Colonic mucosa (tissue), 4 donors: ENCODE measurements around the gene UCP3. TPM values are rescaled to one million over a fixed set of nuclear protein-coding genes. Genes with fewer than 3 reads are reported as not detected.

Experiments used
- DNase-seq: peaks from one replicate; pipeline ENCODE4 v3.0.0-alpha.2; 2020
- H3K27ac ChIP-seq: fragments of 200-600 bp; one replicate; pipeline ENCODE4 v1.8.0; 2021
- H3K27me3 ChIP-seq: fragments of 200-600 bp; one replicate; pipeline ENCODE4 v1.8.0; 2021
- H3K36me3 ChIP-seq: fragments of 200-600 bp; one replicate; pipeline ENCODE4 v1.8.0; 2021
- H3K4me1 ChIP-seq: fragments of 200-600 bp; one replicate; pipeline ENCODE4 v1.8.0; 2021; ENCODE audit warnings: mild to moderate bottlenecking
- H3K4me3 ChIP-seq: fragments of 200-600 bp; one replicate; pipeline ENCODE4 v1.8.0; 2021
- H3K9ac ChIP-seq, 2 donors: one replicate each; pipeline ENCODE4 v1.7.0; 2013; ENCODE audit warnings: control low read depth in 2 of 2, low read depth in 2 of 2, low read length in 2 of 2
- H3K9me3 ChIP-seq: fragments of 200-600 bp; one replicate; pipeline ENCODE4 v1.8.0; 2021
- CTCF ChIP-seq: fragments of 200-600 bp; IDR thresholded peaks from one replicate; pipeline ENCODE4 v1.8.0; 2022; ENCODE audit warnings: antibody characterized with exemption, mild to moderate bottlenecking
- intact Hi-C: fragments of 100-400 bp; cut with DNase I; formaldehyde crosslinking; loops from one replicate; pipeline ENCODE4 v1.14.1; 2022
- total RNA-seq, 2 donors: library from RNA; stranded (reverse); fragmentation: NEBNext Ultra II Directional in 1 of 2; extraction: Animal tissue kit (Norgen Biotek cat#: 25700) in 1 of 2; gene quantifications; one replicate each; pipeline ENCODE4 v1.2.1, GENCODE V29; 2021
- donor health status: healthy.
- donor health status: DM: no; HTN: no; CAD: no.
- donor health status: DM: no; HTN: no; CAD: no.

UCP3 gene
- total RNA-seq, 2 donors from 2014 or later, result 0.66 to 1.5 TPM

DNA sequence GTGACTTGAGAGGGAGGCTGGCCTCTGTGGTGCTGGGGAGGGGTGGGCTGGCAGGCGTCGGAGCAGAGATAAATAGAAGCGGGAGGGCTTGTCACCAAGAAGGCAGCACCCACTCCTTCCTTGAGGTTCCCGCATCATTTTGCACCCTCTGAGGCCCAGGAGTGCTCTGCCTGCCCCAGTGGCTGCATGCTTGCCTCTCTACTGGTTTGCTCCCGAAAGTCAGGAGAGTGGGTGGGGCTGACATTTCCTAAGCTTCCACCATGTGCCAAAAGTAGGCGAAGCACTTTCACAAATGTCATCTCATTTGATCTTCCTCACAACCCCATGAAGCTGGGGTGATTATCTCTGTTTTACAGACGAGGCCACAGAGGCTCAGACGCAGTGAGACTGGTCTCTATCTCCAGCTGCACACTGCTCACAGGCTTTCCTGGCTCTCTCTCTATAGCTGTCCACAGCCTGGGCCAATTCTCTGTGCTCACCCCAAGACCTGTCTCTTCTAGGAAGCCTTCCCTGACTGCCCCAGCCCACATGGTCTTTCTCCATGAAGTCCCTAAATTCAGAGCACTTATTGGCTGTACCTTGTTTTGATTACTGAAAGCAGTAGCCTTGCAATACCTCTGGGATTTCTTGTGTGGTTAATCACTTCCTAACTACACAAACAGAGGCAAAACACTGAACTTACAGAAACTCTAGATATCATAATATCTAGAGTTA, 2.6 kb upstream of the UCP3 start:
- H3K4me3 ChIP-seq, result no peak overlapping the region
- no peaks in the 10 kb centered on the region for H3K36me3 ChIP-seq
- H3K27ac ChIP-seq, result no peak overlapping the region
- H3K27me3 ChIP-seq, result no peaks in the 10 kb centered on the region
- no peaks in the 10 kb centered on the region for H3K9me3 ChIP-seq
- no peak overlapping the region for H3K9ac ChIP-seq
- intact Hi-C loops, result no loop called here
- DNase-seq, result no peak
- no peak for TF ChIP-seq CTCF
- H3K4me1 ChIP-seq, result no peaks in the 10 kb centered on the region

DNA sequence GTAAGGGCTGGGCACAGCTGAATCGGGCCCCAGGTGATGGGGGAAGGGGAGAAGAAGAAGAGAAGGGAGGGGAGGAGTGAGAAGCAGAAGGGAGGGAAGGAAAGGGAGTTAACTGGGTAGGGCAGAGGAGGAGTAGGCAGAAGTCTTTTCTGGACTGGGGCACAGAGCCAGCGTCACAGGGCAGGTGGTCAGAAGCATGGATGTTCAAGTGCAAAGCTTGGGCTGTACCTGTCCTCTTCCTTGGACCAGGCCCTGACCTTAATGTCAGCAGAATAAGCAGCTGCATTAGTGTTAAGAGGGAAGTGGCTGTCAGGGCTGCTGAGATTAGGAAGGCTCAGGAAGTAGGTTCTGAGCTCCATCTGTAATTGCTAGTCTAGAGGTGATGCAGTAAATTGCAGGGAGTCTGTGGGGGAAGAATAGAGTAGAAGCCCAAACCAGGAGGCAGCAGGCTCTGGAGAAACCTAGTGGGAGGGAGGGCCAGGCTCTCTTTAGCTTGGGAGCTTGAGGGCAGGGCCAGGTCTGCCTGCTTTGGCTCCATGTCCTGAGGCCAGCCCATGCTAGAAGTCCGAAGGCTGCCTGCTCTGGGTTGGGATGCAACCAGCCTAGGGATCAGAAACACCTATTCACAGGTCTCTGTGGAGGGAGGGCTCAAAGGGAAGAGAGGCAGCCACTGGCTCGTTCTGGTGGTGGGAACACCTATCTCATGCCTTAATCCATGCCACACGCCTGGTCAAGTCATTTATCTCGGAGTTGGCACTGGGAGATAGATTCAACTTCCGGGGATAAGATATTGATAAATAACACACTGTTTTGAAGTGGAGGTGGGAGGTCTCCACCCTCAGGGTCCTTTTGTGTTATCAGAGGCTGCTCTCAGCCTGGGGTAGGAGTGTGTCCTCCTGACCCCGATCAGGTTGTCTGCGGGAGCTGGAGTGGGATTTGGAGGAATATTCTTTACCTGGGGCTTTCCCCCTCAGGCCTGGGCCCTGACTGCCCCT, 1.7 kb upstream of the UCP3 start:
- no peak overlapping the region for H3K9ac ChIP-seq
- no peaks in the 10 kb centered on the region for H3K36me3 ChIP-seq
- no peak overlapping the region for H3K27ac ChIP-seq
- no peaks in the 10 kb centered on the region for H3K27me3 ChIP-seq
- H3K9me3 ChIP-seq, result no peaks in the 10 kb centered on the region
- intact Hi-C loops, result no loop called here
- no peak for TF ChIP-seq CTCF
- H3K4me3 ChIP-seq, result no peak overlapping the region
- no peaks in the 10 kb centered on the region for H3K4me1 ChIP-seq
- DNase-seq, result no peak

DNA sequence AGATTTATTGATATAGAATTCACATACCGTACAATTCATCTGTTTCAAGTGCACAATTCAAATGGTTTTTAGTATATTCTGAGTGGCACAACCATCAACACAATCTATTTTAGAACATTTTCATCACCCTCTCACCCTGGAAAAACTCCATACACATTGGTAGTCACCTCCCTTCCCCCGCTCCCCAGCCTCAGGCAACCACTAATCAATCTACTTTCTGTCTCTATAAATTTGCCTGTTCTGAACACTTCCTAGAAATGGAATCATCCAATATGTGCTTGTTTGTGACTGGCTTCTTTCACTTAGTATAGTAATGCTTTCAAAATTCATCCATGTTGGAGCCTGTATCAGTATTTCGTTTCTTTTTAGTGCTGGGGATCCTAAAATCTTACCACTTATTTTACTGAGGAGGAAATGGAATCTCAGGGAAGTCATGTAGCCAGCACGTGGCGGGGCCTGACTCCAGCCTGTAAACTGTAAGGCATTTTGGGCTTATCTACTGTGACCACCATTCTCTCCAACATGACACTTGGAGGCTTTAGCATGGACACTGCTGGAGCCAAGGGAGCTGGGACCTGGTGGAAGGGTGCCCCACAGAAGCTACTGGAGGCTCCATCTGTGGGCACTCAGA, 905 bp upstream of the UCP3 start:
- TF ChIP-seq CTCF, result no peak
- DNase-seq, result no peak
- intact Hi-C loops, result no loop called here
- no peak overlapping the region for H3K9ac ChIP-seq
- no peak overlapping the region for H3K27ac ChIP-seq
- no peaks in the 10 kb centered on the region for H3K9me3 ChIP-seq
- H3K27me3 ChIP-seq, result no peaks in the 10 kb centered on the region
- H3K4me1 ChIP-seq, result no peaks in the 10 kb centered on the region
- no peaks in the 10 kb centered on the region for H3K36me3 ChIP-seq
- H3K4me3 ChIP-seq, result no peak overlapping the region

DNA sequence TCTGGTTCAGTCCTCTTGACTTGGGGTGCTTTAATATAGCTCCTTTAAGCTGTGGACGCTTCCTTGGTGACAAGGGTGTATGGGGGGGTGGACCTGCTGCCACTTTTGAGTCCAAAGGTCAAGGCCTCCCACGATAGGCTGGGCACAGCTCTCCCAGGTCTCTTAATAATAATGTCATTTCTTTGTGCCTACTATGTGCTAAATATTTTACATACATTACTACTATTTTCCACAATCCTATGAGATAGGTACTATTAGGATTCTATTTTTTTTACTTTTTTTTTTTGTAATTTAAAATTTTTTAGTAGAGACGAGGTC, 304 bp upstream of the UCP3 start:
- H3K9me3 ChIP-seq, result no peaks in the 10 kb centered on the region
- no peaks in the 10 kb centered on the region for H3K27me3 ChIP-seq
- no peaks in the 10 kb centered on the region for H3K4me1 ChIP-seq
- no peak for TF ChIP-seq CTCF
- H3K27ac ChIP-seq, result no peak overlapping the region
- no peak overlapping the region for H3K9ac ChIP-seq
- H3K4me3 ChIP-seq, result no peak overlapping the region
- intact Hi-C loops, result no loop called here
- no peak for DNase-seq
- H3K36me3 ChIP-seq, result no peaks in the 10 kb centered on the region

- Histone ChIP-seq H3K9me3 (no peaks in the 10 kb centered on the region), H3K27ac (no peak overlapping the region), H3K4me1 (no peaks in the 10 kb centered on the region), H3K4me3 (no peak overlapping the region), H3K9ac (no peak overlapping the region), H3K36me3 (no peaks in the 10 kb centered on the region), H3K27me3 (no peaks in the 10 kb centered on the region)
- no peak for DNase-seq
- intact Hi-C loops, result no loop called here
- no peak for TF ChIP-seq CTCF
Measured at GRCh38 chr11:74007691-74008372, 1.1 kb downstream of the UCP3 start.
